HUES6 (cell line): Measurements from ENCODE around the gene FCHO2.

ENCODE experiments used
- H3K27ac ChIP-seq: 2 replicates; pipeline ENCODE4 v1.7.0; 2013; ENCODE audit warnings: low read depth, mild to moderate bottlenecking, low read length, inconsistent platforms
- H3K27me3 ChIP-seq: 2 replicates; pipeline ENCODE4 v1.6.1; 2013; ENCODE audit warnings: low read length; ENCODE audit not compliant: control insufficient read depth, insufficient read depth
- H3K36me3 ChIP-seq: 2 replicates; pipeline ENCODE4 v1.6.1; 2013; ENCODE audit warnings: low read length; ENCODE audit not compliant: control insufficient read depth, insufficient read depth
- H3K4me1 ChIP-seq: 2 replicates; pipeline ENCODE4 v1.6.1; 2013; ENCODE audit warnings: low read length; ENCODE audit not compliant: control insufficient read depth, insufficient read depth
- H3K4me3 ChIP-seq: 2 replicates; pipeline ENCODE4 v1.5.1; 2013; ENCODE audit warnings: low read depth, low read length
- H3K9ac ChIP-seq: one replicate; pipeline ENCODE4 v1.6.1; 2013; ENCODE audit warnings: mild to moderate bottlenecking, low read length
- H3K9me3 ChIP-seq: 2 replicates; pipeline ENCODE4 v1.6.1; 2013; ENCODE audit warnings: low read depth, low read length; ENCODE audit not compliant: control insufficient read depth, insufficient read depth

FCHO2 gene

DNA sequence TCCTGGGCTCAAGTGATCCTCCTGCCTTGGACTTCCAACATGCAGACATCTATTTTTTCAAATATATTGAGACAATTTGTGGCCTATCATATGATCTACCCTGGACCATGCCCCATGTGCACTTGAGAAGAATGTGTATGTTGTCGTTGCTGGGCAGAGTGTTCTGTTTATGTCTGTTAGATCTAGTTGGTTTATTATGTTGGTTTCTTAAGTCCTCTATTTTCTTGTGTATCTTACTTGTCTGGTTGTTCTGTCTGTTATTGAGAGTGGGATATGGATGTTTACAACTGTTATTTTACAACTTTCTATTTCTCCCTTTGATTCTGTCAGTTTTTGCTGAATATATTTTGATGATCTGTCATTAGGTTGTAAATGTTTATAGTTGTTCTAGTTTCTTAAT, 154.3 kb downstream of the FCHO2 start:
- Histone ChIP-seq H3K27me3 (no peaks in the 10 kb centered on the region), H3K9me3 (peaks cover 3% of the 10 kb centered on the region; the same call in 1 of the 2 replicates), H3K36me3 (no peaks in the 10 kb centered on the region), H3K27ac (no peak overlapping the region), H3K4me3 (no peak overlapping the region), H3K9ac (no peak overlapping the region), H3K4me1 (no peaks in the 10 kb centered on the region)

DNA sequence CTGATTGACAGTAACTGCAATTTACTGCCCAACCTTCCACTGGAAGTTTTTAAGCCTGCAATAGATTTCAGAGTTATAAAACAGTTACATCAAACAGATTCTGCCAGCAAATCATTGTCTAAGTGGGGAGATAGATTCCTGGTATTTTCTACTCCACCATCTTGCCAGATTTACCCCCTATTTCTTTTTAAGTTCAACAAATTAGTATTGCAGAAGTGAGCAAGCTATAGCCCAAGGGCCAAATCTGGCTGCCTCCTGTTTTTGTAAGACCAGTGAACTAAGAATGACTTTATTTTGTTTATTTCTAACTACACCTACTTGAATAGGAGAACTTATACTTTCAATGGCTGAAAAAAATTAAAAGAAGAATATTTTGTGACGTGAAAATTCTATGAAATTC, 155.7 kb downstream of the FCHO2 start:
- H3K36me3 ChIP-seq: no peaks in the 10 kb centered on the region
- H3K9me3 ChIP-seq: peaks cover 3% of the 10 kb centered on the region; the same call in 1 of the 2 replicates
- H3K9ac ChIP-seq: no peak overlapping the region
- no peak overlapping the region for H3K27ac ChIP-seq
- no peaks in the 10 kb centered on the region for H3K4me1 ChIP-seq
- no peak overlapping the region for H3K4me3 ChIP-seq
- H3K27me3 ChIP-seq: no peaks in the 10 kb centered on the region

DNA sequence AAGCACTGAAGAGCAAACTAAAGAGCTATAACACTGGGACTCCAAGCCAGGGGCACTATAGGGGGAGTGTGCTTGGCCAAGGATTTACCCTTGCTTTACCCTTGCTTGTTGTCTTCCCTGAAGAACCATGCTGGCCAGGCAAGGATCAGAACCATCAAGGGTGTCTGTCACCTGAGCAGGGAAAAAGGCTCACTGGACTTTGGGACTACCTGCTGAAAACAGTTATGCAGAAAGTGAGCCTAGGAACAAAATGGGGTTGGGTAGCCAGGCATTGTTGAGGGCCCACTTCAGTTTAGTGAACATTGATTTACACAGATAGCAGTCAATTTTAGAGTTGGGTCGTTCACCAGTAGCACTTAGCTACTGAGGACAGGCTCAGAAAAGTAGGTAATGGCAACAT, 156.5 kb downstream of the FCHO2 start:
- Histone ChIP-seq H3K4me1 (no peaks in the 10 kb centered on the region), H3K36me3 (no peaks in the 10 kb centered on the region), H3K27me3 (peaks cover 4% of the 10 kb centered on the region; the same call in 1 of the 2 replicates), H3K9ac (no peak overlapping the region), H3K4me3 (no peak overlapping the region), H3K27ac (no peak overlapping the region), H3K9me3 (peaks cover 3% of the 10 kb centered on the region; the same call in 1 of the 2 replicates)

DNA sequence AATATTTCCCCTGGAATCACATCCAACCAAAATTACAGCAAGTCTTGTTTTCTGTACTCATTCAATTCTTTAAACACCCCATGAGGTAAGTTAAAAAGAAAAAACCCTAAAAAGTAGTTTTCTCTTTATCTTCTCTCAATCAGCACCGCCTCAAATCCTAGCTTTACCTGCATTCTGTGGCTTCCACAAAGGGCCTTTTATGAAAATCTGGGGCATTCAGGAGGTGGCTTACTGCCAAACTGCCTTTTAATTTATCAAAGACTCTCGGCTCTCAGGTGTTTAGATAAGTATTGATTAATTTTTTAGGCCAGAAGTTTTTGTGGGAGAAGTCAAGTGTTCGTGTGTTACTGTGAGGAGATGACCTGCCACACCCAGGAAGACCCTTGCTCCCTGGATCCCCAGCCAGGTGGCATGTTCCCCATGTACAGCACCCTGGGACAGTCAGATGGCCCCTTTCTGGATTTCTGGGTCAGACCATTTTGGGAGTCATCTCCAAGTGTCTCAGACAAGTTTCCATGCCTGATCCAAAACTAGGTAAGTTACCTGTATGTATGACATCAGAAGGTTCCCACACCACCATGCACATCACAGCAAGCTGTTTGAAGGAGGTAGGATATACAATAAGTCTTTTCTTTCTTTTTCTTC, 158.3 kb downstream of the FCHO2 start:
- no peak overlapping the region for H3K27ac ChIP-seq
- H3K36me3 ChIP-seq: no peaks in the 10 kb centered on the region
- H3K4me1 ChIP-seq: no peaks in the 10 kb centered on the region
- H3K9ac ChIP-seq: no peak overlapping the region
- H3K9me3 ChIP-seq: peaks cover 4% of the 10 kb centered on the region; the same call in 1 of the 2 replicates
- H3K4me3 ChIP-seq: no peak overlapping the region
- peaks cover 20% of the 10 kb centered on the region for H3K27me3 ChIP-seq

DNA sequence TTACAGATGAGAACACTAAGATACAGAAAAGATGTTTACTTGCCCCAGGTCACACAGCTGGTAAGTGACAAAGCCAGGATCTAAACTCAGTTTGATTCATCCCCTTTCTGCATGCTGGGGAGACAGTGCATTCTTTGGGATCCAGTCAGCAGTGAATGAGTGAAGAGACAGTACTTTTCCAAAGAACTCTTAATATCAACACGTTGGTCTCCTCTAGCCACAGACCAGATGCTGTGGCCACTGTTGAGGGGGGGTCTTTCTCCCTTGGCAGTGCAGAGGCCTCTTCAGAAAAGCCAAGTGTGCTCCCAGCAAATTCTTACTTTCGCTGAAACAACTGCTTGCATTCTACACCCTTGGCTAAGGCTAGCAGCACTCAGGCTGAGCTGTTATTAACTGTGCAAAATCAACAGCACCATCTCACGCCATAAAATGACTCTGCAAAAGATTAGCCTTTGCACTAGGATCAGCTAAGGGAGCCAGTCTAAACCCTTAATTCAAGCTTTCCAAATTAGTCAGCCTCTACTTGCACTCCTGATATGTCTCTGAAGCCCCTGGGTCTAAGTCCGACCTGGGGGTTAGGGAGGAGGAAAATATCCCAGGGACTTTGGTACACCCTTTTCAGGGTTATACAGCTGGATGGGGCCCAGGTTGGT, 159.7 kb downstream of the FCHO2 start:
- no peak overlapping the region for H3K4me3 ChIP-seq
- H3K36me3 ChIP-seq: no peaks in the 10 kb centered on the region
- peaks cover 4% of the 10 kb centered on the region; the same call in 1 of the 2 replicates for H3K9me3 ChIP-seq
- H3K9ac ChIP-seq: no peak overlapping the region
- peaks cover 6% of the 10 kb centered on the region for H3K4me1 ChIP-seq
- peaks cover 33% of the 10 kb centered on the region for H3K27me3 ChIP-seq
- no peak overlapping the region for H3K27ac ChIP-seq

DNA sequence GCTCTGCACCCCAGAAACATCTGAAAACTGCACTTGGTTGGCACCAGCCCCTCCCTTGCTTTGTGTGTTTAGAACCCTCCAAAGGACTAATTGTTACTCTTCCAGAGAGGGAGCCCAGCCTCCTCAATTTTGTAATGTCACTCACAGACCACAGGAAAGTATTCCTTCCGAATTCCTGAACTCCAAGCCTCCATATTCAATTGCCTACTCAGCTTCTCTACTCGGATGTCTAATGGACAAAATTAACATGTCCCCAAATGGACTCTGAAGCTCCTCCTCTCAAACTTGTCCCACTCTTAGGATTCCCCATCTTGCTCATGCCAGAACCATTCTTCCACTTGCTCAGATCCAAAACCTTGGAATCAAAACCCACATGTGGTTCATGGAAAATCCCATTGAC, 160.7 kb downstream of the FCHO2 start:
- no peak overlapping the region for H3K27ac ChIP-seq
- H3K9ac ChIP-seq: no peak overlapping the region

DNA sequence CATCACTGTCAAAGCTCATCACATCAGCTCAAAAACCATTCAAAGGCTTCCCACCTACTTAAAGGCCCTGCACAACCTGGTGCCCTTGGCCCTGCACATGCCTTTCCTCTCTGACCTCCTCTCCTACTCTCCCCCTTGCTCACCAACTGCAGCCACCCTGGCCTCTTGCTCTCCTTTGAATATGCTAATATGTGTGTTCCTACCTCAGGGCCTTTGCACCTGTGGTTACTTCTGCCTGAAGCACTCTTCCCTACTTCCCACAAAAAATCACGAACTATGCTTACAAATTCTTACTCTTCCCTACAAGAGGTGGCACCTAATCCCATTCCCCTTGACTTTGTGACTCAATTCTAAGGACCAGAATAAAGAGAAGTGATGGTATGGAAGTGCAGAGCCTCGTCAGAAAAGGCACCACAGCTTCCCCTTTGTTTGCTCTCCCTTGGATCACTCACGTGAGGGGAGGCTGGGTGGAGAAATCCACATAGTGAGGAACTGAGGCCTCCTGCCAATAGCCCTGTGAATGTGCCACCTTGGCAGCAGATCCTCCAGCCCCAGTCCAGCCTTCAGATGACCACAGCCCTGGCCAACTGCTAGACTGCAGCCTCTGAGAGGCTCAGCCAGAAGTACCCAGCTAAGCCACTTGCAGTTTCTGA, 161.4 kb downstream of the FCHO2 start:
- Histone ChIP-seq H3K9ac (no peak overlapping the region), H3K4me1 (peaks cover 12% of the 10 kb centered on the region), H3K27me3 (peaks cover 50% of the 10 kb centered on the region), H3K9me3 (peaks cover 4% of the 10 kb centered on the region; the same call in 1 of the 2 replicates), H3K4me3 (no peak overlapping the region), H3K27ac (no peak overlapping the region), H3K36me3 (no peaks in the 10 kb centered on the region)

More for the DNA sequence above, 160.7 kb downstream of the FCHO2 start:
- Histone ChIP-seq H3K27me3 (peaks cover 43% of the 10 kb centered on the region), H3K4me1 (peaks cover 12% of the 10 kb centered on the region), H3K4me3 (no peak overlapping the region), H3K9me3 (peaks cover 4% of the 10 kb centered on the region; the same call in 1 of the 2 replicates), H3K36me3 (no peaks in the 10 kb centered on the region)

DNA sequence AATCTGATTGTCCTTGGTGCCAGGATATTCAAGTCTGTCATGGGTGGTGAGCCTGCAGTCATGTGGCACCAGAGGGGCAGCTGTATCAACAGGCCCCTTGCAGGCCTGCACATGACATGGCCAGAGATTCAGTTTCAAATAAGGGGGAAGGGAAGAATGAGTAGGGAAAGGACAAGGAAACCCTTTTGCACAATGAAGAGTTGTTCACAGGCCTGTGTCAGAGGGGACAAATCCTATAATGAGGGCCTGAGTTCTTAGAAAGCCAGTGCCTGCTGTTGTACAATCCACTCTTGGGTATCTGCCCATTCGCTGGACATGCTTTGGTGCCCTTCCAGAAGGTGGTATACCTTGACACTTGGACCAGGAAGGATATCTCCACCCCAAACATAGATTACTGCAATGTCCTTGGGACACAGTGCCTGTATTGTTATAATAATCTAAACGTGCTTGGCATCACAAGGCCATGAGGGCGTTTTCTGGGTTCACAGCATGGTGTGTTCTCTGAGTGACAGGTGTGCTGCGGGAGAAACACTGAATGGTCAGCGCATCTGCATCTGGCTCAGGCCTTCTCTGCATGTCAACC, 162.6 kb downstream of the FCHO2 start:
- Histone ChIP-seq H3K9me3 (peaks cover 4% of the 10 kb centered on the region; the same call in 1 of the 2 replicates), H3K27me3 (peaks cover 60% of the 10 kb centered on the region), H3K9ac (no peak overlapping the region), H3K27ac (no peak overlapping the region), H3K4me3 (no peak overlapping the region), H3K4me1 (peaks cover 15% of the 10 kb centered on the region), H3K36me3 (no peaks in the 10 kb centered on the region)

DNA sequence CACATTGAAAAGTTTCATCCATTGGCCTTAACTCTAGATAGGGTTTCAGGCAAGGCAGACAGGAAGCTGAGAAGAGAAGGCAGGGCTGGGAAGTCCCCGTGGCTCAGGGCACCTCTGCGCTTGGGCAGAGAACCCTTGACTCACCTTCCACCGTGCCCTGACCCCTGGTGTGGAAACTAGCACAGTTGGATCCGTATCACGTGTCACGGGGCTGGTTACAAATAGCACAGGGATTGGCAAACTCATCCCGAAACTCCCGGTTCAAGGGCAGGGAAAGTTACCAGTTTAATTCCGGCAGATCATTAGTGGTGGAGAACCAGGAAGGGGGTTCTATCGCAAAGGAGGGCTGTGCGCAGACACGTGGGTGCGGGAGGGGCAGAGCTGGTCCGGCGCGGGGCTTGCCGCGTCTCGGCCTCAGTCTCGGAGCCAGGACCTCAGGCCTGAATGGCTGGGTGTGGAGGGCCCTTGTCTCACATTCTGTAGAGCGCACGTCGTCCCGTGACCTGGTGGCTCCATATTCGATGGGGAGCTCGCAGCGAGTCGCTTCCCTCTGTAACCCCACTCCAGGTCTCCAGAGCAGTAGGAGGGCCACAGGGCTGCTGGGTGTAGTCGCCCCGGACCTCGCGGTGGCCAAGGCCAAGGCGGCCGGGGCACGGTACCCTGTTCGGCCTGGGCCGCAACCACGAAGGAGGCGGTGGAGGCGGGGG, 163.8 kb downstream of the FCHO2 start:
- peak overlapping the region; percentile 80 for H3K4me3 ChIP-seq
- H3K36me3 ChIP-seq: no peaks in the 10 kb centered on the region
- peaks cover 63% of the 10 kb centered on the region for H3K27me3 ChIP-seq
- no peak overlapping the region for H3K9ac ChIP-seq
- peaks cover 4% of the 10 kb centered on the region; the same call in 1 of the 2 replicates for H3K9me3 ChIP-seq
- no peak overlapping the region for H3K27ac ChIP-seq
- peaks cover 15% of the 10 kb centered on the region for H3K4me1 ChIP-seq

DNA sequence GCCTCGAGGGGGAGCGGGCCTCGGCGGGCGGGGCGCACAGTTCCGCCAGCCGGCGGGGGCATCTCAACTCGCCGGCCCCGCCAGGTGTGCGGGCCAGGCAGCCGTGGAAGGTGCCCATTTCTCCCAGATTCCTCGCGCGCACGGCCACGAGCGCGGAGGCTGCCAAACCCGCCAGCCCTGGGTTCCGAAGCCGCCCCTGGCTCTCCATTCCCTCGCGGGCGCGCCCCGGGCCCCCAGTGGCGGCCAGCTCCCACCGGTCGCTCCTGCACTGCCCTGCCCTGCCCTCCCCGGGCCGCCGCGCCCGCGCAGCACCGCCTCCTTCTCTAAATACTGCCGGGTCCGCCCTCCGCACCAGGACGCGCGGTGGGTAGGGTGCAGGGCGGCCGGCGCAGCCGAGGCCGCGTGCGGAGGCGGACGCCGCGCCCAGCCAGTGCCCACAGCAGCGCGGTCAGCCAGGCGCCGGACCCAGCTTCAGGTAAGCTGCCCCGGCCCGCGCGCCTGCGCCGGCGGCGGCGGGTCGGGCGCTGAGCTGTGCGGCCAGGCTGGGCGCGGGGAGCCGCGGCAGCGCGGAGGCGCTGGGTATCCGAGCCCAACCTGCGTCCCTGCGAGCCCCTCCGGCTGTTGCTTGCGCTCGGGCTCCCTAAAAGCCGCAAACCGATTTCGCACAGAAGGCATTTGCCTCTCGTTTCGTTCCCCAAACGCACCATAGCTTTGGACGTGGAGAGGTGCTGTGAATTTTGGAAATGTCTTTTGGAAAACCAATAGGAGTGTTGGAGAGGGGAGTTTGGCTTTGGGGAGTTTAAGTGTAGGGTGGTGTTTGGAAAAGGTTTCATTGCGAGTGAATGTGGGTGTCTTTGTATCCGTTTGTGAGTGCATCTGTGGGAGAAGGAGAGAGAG, 164.6 kb downstream of the FCHO2 start, which contains the start of gene TMEM171:
TMEM171 (plus strand) TSS at position 354 of the 897 bp plus-strand sequence. CDS start 2,799 bp downstream, outside the sequence.
- Histone ChIP-seq H3K36me3 (no peaks in the 10 kb centered on the region), H3K27ac (no peak within 1 kb of the TSS), H3K4me3 (peak within 1 kb of the TSS; percentile 80), H3K9ac (peak within 1 kb of the TSS; percentile 46), H3K9me3 (peaks cover 4% of the 10 kb centered on the region; the same call in 1 of the 2 replicates), H3K4me1 (peaks cover 15% of the 10 kb centered on the region), H3K27me3 (peaks cover 63% of the 10 kb centered on the region)
